ENCODE results near the gene AGAP1.

GRCh38 chr2:235563056-235563910 is 69.4 kb downstream of the AGAP1 start:
- TF ChIP-seq CTCF (IDR thresholded peaks at IDR 0.05) (no peak), POLR2A (IDR thresholded peaks at IDR 0.05; ENCODE audit: low read length) (no peak), RCOR1 (IDR thresholded peaks at IDR 0.05; ENCODE audit: low read depth, low read length) (no peak), REST (IDR thresholded peaks at IDR 0.05) (no peak), NR3C1 (IDR thresholded peaks at IDR 0.05) (no peak), RFX5 (IDR thresholded peaks at IDR 0.05) (no peak), NFE2L2 (conservative IDR thresholded peaks at IDR 0.05; ENCODE audit: low read length) (no peak)

Measured in A549 (cell line).